ENCODE results near the gene MYO5C. TPM values are rescaled to one million over a fixed set of nuclear protein-coding genes. Genes with fewer than 3 reads are reported as not detected.

The MYO5C gene
- total and polyA plus RNA-seq, 4 experiments from 2014 or later = 0.19 to 0.29 (median 0.29) TPM; not detected in 1

GRCh38 chr15:52278135-52278534 lies 17.5 kb downstream of the MYO5C start:
- H3K9me3 Mint-ChIP-seq = peaks cover 0 to 1% (median 0%) of the 10 kb centered on the region in 8 donors
- no peaks in the 10 kb centered on the region for H3K4me1 Mint-ChIP-seq
- DNase-seq = no peak
- H3K4me3 ChIP-seq (ENCODE audit: low read length in 2 of 2) = no peak overlapping the region
- no peak overlapping the region for H3K27ac ChIP-seq (ENCODE audit: low read depth, low read length)
- POLR2A ChIA-PET (ENCODE audit: partially characterized antibody) = interaction anchor here (1.4 kb wide), 1 partner anchor 21 kb away, joined by 4 read pairs; no protein-coding TSS in a partner anchor
- H3K36me3 Mint-ChIP-seq = no peaks in the 10 kb centered on the region
- H3K36me3 ChIP-seq (ENCODE audit: insufficient read depth, low read length) = no peaks in the 10 kb centered on the region
- H3K27me3 Mint-ChIP-seq = peaks cover 0 to 9% of the 10 kb centered on the region in 2 donors
- H3K4me1 ChIP-seq (ENCODE audit: insufficient read depth, low read length) = no peaks in the 10 kb centered on the region
- CTCF ChIA-PET (ENCODE audit: partially characterized antibody) = interaction anchor here (1.5 kb wide), 1 partner anchor 21 kb away, joined by 4 read pairs; no protein-coding TSS in a partner anchor
- H3K9me3 ChIP-seq (ENCODE audit: control insufficient read depth in 1 of 2, low read length in 2 of 2) = no peaks in the 10 kb centered on the region
- H3K27me3 ChIP-seq (ENCODE audit: insufficient read depth, low read length) = no peaks in the 10 kb centered on the region
- H3K4me3 Mint-ChIP-seq = no peak overlapping the region
- no peak overlapping the region for H3K27ac Mint-ChIP-seq
- intact Hi-C loops (cut with micrococcal nuclease) = no loop called here

- Mint-ChIP-seq H3K36me3 (no peaks in the 10 kb centered on the region), H3K9me3 (peaks cover 0 to 1% (median 0%) of the 10 kb centered on the region in 8 donors), H3K4me3 (no peak overlapping the region), H3K4me1 (no peaks in the 10 kb centered on the region), H3K27me3 (peaks cover 0 to 9% of the 10 kb centered on the region in 2 donors), H3K27ac (no peak overlapping the region)
- Histone ChIP-seq H3K9me3 (ENCODE audit: control insufficient read depth in 1 of 2, low read length in 2 of 2) (no peaks in the 10 kb centered on the region), H3K4me3 (ENCODE audit: low read length in 2 of 2) (no peak overlapping the region), H3K36me3 (ENCODE audit: insufficient read depth, low read length) (no peaks in the 10 kb centered on the region), H3K27me3 (ENCODE audit: insufficient read depth, low read length) (no peaks in the 10 kb centered on the region), H3K4me1 (ENCODE audit: insufficient read depth, low read length) (no peaks in the 10 kb centered on the region), H3K27ac (ENCODE audit: low read depth, low read length) (no peak overlapping the region)
- DNase-seq = no peak
- intact Hi-C loops (cut with micrococcal nuclease) = no loop called here
- ChIA-PET POLR2A (ENCODE audit: partially characterized antibody) (interaction anchor here (1.4 kb wide), 1 partner anchor 21 kb away, joined by 4 read pairs; no protein-coding TSS in a partner anchor), CTCF (ENCODE audit: partially characterized antibody) (interaction anchor here (1.9 kb wide), 1 partner anchor 21 kb away, joined by 4 read pairs; no protein-coding TSS in a partner anchor)
Observed at GRCh38 chr15:52277575-52277974, 18.0 kb downstream of the MYO5C start.

GRCh38 chr15:52276256-52276770 lies 19.3 kb downstream of the MYO5C start:
- no peaks in the 10 kb centered on the region for H3K4me1 Mint-ChIP-seq
- H3K9me3 ChIP-seq (ENCODE audit: control insufficient read depth in 1 of 2, low read length in 2 of 2) = no peaks in the 10 kb centered on the region
- no peak overlapping the region for H3K27ac ChIP-seq (ENCODE audit: low read depth, low read length)
- H3K27me3 Mint-ChIP-seq = peaks cover 0 to 9% of the 10 kb centered on the region in 2 donors
- H3K36me3 ChIP-seq (ENCODE audit: insufficient read depth, low read length) = no peaks in the 10 kb centered on the region
- no peaks in the 10 kb centered on the region for H3K36me3 Mint-ChIP-seq
- H3K4me3 ChIP-seq (ENCODE audit: low read length in 2 of 2) = no peak overlapping the region
- H3K4me3 Mint-ChIP-seq = no peak overlapping the region
- DNase-seq = no peak
- intact Hi-C loops (cut with micrococcal nuclease) = no loop called here
- CTCF ChIA-PET (ENCODE audit: partially characterized antibody) = interaction anchor here (1.9 kb wide), 1 partner anchor 20 kb away, joined by 4 read pairs; no protein-coding TSS in a partner anchor
- peak overlapping the region in 1 of 7 donors; percentile 24 for H3K27ac Mint-ChIP-seq
- no peaks in the 10 kb centered on the region for H3K27me3 ChIP-seq (ENCODE audit: insufficient read depth, low read length)
- peaks cover 0 to 1% (median 0%) of the 10 kb centered on the region in 8 donors for H3K9me3 Mint-ChIP-seq
- POLR2A ChIA-PET (ENCODE audit: partially characterized antibody) = no interaction called here
- H3K4me1 ChIP-seq (ENCODE audit: insufficient read depth, low read length) = no peaks in the 10 kb centered on the region

- Mint-ChIP-seq H3K27ac (peak overlapping the region in 4 of 7 donors; percentile 24 to 93 (median 60)), H3K36me3 (no peaks in the 10 kb centered on the region), H3K4me1 (peaks cover 27 to 37% (median 33%) of the 10 kb centered on the region in 4 donors), H3K27me3 (no peaks in the 10 kb centered on the region), H3K9me3 (no peaks in the 10 kb centered on the region), H3K4me3 (peak overlapping the region in 3 of 8 donors; percentile 13 to 54 (median 50))
- H3K9me3 ChIP-seq (ENCODE audit: control insufficient read depth in 1 of 2, low read length in 2 of 2) = no peaks in the 10 kb centered on the region
- ChIA-PET POLR2A (ENCODE audit: partially characterized antibody) (no interaction called here), CTCF (ENCODE audit: partially characterized antibody) (no interaction called here)
- no peaks in the 10 kb centered on the region for H3K36me3 ChIP-seq (ENCODE audit: insufficient read depth, low read length)
- peaks cover 30% of the 10 kb centered on the region for H3K4me1 ChIP-seq (ENCODE audit: insufficient read depth, low read length)
- H3K27me3 ChIP-seq (ENCODE audit: insufficient read depth, low read length) = no peaks in the 10 kb centered on the region
- no peak overlapping the region for H3K4me3 ChIP-seq (ENCODE audit: low read length in 2 of 2)
- no peak for DNase-seq
- intact Hi-C loops (cut with micrococcal nuclease) = no loop called here
- no peak overlapping the region for H3K27ac ChIP-seq (ENCODE audit: low read depth, low read length)
Observed at GRCh38 chr15:52263563-52264282, 31.9 kb downstream of the MYO5C start.

- DNase-seq = peak in 1 of 5 donors; percentile 2
- H3K4me3 ChIP-seq (ENCODE audit: low read length in 2 of 2) = no peak overlapping the region
- no peaks in the 10 kb centered on the region for H3K36me3 Mint-ChIP-seq
- peak overlapping the region; percentile 32 for H3K27ac ChIP-seq (ENCODE audit: low read depth, low read length)
- H3K4me1 Mint-ChIP-seq = peaks cover 27 to 37% (median 33%) of the 10 kb centered on the region in 4 donors
- no peaks in the 10 kb centered on the region for H3K27me3 ChIP-seq (ENCODE audit: insufficient read depth, low read length)
- H3K27me3 Mint-ChIP-seq = no peaks in the 10 kb centered on the region
- no peaks in the 10 kb centered on the region for H3K36me3 ChIP-seq (ENCODE audit: insufficient read depth, low read length)
- ChIA-PET POLR2A (ENCODE audit: partially characterized antibody) (no interaction called here), CTCF (ENCODE audit: partially characterized antibody) (interaction anchor here (0.9 to 2.6 kb wide), 8 partner anchors 8 to 472 kb away, joined by 3 to 19 read pairs (median 4); no protein-coding TSS in a partner anchor)
- H3K27ac Mint-ChIP-seq = peak overlapping the region; percentile 50 to 93 (median 76)
- peaks cover 31% of the 10 kb centered on the region for H3K4me1 ChIP-seq (ENCODE audit: insufficient read depth, low read length)
- H3K9me3 ChIP-seq (ENCODE audit: control insufficient read depth in 1 of 2, low read length in 2 of 2) = no peaks in the 10 kb centered on the region
- no peaks in the 10 kb centered on the region for H3K9me3 Mint-ChIP-seq
- peak overlapping the region; percentile 15 to 78 (median 70) for H3K4me3 Mint-ChIP-seq
- intact Hi-C loops (cut with micrococcal nuclease) = no loop called here
Observed at GRCh38 chr15:52262364-52262763, 33.2 kb downstream of the MYO5C start.

GRCh38 chr15:52261498-52262242 lies 33.9 kb downstream of the MYO5C start:
- Histone ChIP-seq H3K27me3 (ENCODE audit: insufficient read depth, low read length) (no peaks in the 10 kb centered on the region), H3K4me3 (ENCODE audit: low read length in 2 of 2) (no peak overlapping the region), H3K4me1 (ENCODE audit: insufficient read depth, low read length) (peaks cover 38% of the 10 kb centered on the region), H3K36me3 (ENCODE audit: insufficient read depth, low read length) (no peaks in the 10 kb centered on the region), H3K9me3 (ENCODE audit: control insufficient read depth in 1 of 2, low read length in 2 of 2) (no peaks in the 10 kb centered on the region), H3K27ac (ENCODE audit: low read depth, low read length) (peak overlapping the region; percentile 32)
- no peaks in the 10 kb centered on the region for H3K36me3 Mint-ChIP-seq
- H3K4me3 Mint-ChIP-seq = peak overlapping the region in 7 of 8 donors; percentile 55 to 78 (median 76)
- ChIA-PET POLR2A (ENCODE audit: partially characterized antibody) (no interaction called here), CTCF (ENCODE audit: partially characterized antibody) (interaction anchor here (0.9 to 2.6 kb wide), 9 partner anchors 8 to 472 kb away, joined by 3 to 19 read pairs (median 3); no protein-coding TSS in a partner anchor)
- intact Hi-C loops (cut with micrococcal nuclease) = no loop called here
- DNase-seq = peak; percentile 34 to 53 (median 49)
- H3K27me3 Mint-ChIP-seq = no peaks in the 10 kb centered on the region
- peaks cover 31 to 43% (median 39%) of the 10 kb centered on the region in 4 donors for H3K4me1 Mint-ChIP-seq
- H3K9me3 Mint-ChIP-seq = no peaks in the 10 kb centered on the region
- peak overlapping the region; percentile 50 to 93 (median 76) for H3K27ac Mint-ChIP-seq
